ENCODE data around the gene QKI.

Gene QKI

DNA sequence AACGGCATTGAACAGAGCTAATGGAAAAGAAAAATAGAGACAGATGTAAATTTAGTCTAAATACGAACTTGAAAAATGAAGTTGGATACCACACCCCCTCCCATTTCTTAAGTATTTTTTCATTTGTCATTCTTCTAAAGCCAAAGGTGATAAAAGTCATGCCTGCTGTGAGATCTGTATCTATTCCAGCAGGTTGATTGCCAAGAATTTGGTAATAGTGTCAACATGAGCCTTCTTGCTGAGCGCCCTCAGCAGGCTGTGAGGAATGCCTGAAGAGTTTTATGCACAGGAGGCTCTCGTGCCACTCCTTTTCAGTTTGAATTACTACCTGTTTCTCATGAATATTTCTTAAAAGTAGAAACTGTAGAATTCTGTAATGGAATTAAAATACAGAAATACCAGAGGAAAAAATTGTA is 165.4 kb downstream of the QKI start (continued):
- TF ChIP-seq, protein P1, sequence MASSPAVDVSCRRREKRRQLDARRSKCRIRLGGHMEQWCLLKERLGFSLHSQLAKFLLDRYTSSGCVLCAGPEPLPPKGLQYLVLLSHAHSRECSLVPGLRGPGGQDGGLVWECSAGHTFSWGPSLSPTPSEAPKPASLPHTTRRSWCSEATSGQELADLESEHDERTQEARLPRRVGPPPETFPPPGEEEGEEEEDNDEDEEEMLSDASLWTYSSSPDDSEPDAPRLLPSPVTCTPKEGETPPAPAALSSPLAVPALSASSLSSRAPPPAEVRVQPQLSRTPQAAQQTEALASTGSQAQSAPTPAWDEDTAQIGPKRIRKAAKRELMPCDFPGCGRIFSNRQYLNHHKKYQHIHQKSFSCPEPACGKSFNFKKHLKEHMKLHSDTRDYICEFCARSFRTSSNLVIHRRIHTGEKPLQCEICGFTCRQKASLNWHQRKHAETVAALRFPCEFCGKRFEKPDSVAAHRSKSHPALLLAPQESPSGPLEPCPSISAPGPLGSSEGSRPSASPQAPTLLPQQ (tag by site-specific recombination; IDR thresholded peaks at IDR 0.05): no peak
- TF ChIP-seq SP3 (tag by site-specific recombination; IDR thresholded peaks at IDR 0.05): no peak
- no peak for TF ChIP-seq ZNF391 (tag by site-specific recombination; IDR thresholded peaks at IDR 0.05; ENCODE audit: borderline replicate concordance, low read depth)
- TF ChIP-seq ZNF426 (tag by site-specific recombination; IDR thresholded peaks at IDR 0.05): no peak
- TF ChIP-seq SCRT1 (tag by site-specific recombination; IDR thresholded peaks at IDR 0.05; ENCODE audit: borderline replicate concordance): no peak
- peak; percentile 14; the same call in 1 of the 2 replicates for TF ChIP-seq ZNF629 (tag by site-specific recombination; IDR thresholded peaks at IDR 0.05)
- TF ChIP-seq GLIS2 (tag by site-specific recombination; IDR thresholded peaks at IDR 0.05): no peak
- TF ChIP-seq OVOL3 (tag by site-specific recombination; IDR thresholded peaks at IDR 0.05): no peak
- no peak for TF ChIP-seq ZNF24 (tag by site-specific recombination; IDR thresholded peaks at IDR 0.05)
- TF ChIP-seq ZNF175 (tag by site-specific recombination; IDR thresholded peaks at IDR 0.05): no peak
- TF ChIP-seq ZNF654 (tag by site-specific recombination; IDR thresholded peaks at IDR 0.05; ENCODE audit: low read depth): peak; percentile 14; the same call in 1 of the 2 replicates
- TF ChIP-seq, protein P2, sequence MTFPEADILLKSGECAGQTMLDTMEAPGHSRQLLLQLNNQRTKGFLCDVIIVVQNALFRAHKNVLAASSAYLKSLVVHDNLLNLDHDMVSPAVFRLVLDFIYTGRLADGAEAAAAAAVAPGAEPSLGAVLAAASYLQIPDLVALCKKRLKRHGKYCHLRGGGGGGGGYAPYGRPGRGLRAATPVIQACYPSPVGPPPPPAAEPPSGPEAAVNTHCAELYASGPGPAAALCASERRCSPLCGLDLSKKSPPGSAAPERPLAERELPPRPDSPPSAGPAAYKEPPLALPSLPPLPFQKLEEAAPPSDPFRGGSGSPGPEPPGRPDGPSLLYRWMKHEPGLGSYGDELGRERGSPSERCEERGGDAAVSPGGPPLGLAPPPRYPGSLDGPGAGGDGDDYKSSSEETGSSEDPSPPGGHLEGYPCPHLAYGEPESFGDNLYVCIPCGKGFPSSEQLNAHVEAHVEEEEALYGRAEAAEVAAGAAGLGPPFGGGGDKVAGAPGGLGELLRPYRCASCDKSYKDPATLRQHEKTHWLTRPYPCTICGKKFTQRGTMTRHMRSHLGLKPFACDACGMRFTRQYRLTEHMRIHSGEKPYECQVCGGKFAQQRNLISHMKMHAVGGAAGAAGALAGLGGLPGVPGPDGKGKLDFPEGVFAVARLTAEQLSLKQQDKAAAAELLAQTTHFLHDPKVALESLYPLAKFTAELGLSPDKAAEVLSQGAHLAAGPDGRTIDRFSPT (tag by site-specific recombination; IDR thresholded peaks at IDR 0.05): no peak
- no peak for TF ChIP-seq SP7 (tag by site-specific recombination; IDR thresholded peaks at IDR 0.05)
- TF ChIP-seq, protein P3, sequence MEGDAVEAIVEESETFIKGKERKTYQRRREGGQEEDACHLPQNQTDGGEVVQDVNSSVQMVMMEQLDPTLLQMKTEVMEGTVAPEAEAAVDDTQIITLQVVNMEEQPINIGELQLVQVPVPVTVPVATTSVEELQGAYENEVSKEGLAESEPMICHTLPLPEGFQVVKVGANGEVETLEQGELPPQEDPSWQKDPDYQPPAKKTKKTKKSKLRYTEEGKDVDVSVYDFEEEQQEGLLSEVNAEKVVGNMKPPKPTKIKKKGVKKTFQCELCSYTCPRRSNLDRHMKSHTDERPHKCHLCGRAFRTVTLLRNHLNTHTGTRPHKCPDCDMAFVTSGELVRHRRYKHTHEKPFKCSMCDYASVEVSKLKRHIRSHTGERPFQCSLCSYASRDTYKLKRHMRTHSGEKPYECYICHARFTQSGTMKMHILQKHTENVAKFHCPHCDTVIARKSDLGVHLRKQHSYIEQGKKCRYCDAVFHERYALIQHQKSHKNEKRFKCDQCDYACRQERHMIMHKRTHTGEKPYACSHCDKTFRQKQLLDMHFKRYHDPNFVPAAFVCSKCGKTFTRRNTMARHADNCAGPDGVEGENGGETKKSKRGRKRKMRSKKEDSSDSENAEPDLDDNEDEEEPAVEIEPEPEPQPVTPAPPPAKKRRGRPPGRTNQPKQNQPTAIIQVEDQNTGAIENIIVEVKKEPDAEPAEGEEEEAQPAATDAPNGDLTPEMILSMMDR (tag by site-specific recombination; IDR thresholded peaks at IDR 0.05): no peak
- TF ChIP-seq ZNF449 (tag by site-specific recombination; IDR thresholded peaks at IDR 0.05): no peak
- TF ChIP-seq ZNF701 (tag by site-specific recombination; IDR thresholded peaks at IDR 0.05): no peak
- no peak for TF ChIP-seq ZNF513 (tag by site-specific recombination; IDR thresholded peaks at IDR 0.05)
- TF ChIP-seq KLF10 (tag by site-specific recombination; IDR thresholded peaks at IDR 0.05): no peak
- no peak for TF ChIP-seq ZNF555 (tag by site-specific recombination; conservative IDR thresholded peaks at IDR 0.05)
- no peak for TF ChIP-seq BCL11A (tag by site-specific recombination; IDR thresholded peaks at IDR 0.05; ENCODE audit: low read depth)
- TF ChIP-seq INSM2 (tag by site-specific recombination; IDR thresholded peaks at IDR 0.05): 0 out of 2 replicates have a peak, but pooled peaks have one; percentile 36
- TF ChIP-seq PRDM1 (tag by site-specific recombination; IDR thresholded peaks at IDR 0.05): 0 out of 2 replicates have a peak, but pooled peaks have one; percentile 3
- TF ChIP-seq, protein P4, sequence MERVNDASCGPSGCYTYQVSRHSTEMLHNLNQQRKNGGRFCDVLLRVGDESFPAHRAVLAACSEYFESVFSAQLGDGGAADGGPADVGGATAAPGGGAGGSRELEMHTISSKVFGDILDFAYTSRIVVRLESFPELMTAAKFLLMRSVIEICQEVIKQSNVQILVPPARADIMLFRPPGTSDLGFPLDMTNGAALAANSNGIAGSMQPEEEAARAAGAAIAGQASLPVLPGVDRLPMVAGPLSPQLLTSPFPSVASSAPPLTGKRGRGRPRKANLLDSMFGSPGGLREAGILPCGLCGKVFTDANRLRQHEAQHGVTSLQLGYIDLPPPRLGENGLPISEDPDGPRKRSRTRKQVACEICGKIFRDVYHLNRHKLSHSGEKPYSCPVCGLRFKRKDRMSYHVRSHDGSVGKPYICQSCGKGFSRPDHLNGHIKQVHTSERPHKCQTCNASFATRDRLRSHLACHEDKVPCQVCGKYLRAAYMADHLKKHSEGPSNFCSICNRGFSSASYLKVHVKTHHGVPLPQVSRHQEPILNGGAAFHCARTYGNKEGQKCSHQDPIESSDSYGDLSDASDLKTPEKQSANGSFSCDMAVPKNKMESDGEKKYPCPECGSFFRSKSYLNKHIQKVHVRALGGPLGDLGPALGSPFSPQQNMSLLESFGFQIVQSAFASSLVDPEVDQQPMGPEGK (tag by site-specific recombination; IDR thresholded peaks at IDR 0.05): no peak
- no peak for TF ChIP-seq ZNF433 (tag by site-specific recombination; IDR thresholded peaks at IDR 0.05; ENCODE audit: low read depth)
- no peak for TF ChIP-seq ZNF747 (tag by site-specific recombination; IDR thresholded peaks at IDR 0.05)
- no peak for TF ChIP-seq ZNF37A (tag by site-specific recombination; IDR thresholded peaks at IDR 0.05)
- TF ChIP-seq ZNF843 (tag by site-specific recombination; IDR thresholded peaks at IDR 0.05): 0 out of 2 replicates have a peak, but pooled peaks have one; percentile 27
- TF ChIP-seq ZBTB6 (tag by site-specific recombination; IDR thresholded peaks at IDR 0.05): no peak

All from HEK293 (cell line).